ENCODE data around the gene GRIN2A.

GRIN2A gene

GRCh38 chr16:9805109-9805508 is 377.1 kb downstream of the GRIN2A start:
- no peak for DNase-seq

DNA sequence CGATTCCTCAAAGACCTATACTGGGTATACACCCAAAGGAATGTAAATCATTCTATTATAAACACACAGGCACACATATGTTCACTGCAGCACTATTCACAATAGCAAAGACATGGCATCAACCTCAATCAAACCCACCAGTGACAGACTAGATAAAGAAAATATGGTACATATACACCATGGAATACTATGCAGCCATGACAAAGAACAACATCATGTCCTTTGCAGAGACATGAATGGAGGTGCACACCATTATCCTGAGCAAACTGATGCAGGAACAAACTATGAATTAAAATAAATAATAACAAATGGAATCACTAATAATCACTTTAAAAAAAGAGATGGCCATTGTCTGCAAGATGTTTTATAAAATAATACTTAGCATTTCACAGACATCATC is 380.1 kb downstream of the GRIN2A start:
- no peak for DNase-seq

- DNase-seq = no peak
Measured at GRCh38 chr16:9801651-9802050, 380.6 kb downstream of the GRIN2A start.

- no peak for DNase-seq
Measured at GRCh38 chr16:9800186-9800738, 382.0 kb downstream of the GRIN2A start.

DNA sequence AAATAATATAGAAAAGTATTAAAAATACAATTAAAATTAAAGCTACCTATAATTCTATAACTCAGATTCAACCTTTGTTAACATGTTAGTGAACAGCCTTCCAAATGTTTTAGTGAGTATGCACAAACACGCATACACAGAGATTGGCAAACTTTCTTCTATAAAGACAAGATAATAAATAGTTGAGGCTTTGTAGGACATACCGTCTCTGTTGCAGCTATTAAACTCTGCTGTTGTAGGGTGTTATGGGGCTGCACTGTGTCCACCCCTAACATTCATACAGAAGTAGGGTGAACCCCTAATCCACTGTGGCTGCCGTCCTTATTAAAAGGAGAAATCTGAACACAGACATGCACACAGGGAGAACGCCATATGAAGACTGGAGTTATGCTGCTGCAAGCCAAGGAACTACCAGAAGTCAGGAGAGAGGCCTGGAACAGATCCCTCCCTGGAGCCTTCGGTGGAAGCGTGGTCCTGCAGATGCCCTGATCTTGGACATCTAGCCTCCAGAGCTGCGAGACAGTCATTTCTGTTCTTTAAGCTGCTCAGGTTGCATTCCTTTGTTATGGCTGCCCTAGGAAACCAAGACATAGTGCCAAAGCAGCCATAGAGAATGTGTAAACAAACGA is 383.2 kb downstream of the GRIN2A start:
- DNase-seq = no peak

DNA sequence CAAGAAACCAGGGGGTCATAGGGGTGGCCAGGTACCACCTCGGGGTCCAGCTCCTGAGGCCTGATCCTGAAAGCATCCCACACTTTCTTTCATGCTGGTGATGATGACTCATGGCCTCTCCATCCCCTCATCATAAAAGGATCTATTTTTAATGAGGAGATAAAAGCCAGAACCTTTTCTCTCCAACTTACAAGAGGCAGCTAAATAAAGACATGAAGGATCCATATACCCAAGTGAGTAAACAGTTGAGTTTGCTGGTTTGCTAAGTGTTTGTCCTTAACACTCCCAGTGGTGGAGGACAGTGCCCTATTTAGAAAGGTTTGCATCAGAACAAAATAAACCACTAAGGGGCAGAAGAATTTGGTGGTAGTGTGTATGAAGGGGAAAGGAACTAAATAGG is 383.8 kb downstream of the GRIN2A start:
- DNase-seq = no peak

DNA sequence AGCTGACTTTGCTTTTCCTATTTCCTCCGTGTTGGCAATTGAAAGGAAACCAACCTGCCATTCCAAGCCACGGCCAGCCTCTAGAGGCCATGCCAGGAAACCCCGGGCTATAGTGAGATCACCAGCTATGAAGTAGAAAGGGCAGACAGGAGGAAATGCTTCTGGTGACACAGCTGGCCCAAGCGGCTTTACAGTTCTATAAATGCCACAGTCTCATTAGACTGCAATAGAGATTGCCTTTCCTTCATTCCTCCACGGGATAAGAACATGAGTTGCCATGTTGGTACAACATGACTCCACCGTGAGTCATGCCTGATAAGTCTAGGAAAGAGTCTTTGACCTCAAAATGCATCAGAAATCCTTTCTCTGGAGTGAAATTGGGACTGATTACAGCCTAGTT is 384.9 kb downstream of the GRIN2A start:
- no peak for DNase-seq

DNA sequence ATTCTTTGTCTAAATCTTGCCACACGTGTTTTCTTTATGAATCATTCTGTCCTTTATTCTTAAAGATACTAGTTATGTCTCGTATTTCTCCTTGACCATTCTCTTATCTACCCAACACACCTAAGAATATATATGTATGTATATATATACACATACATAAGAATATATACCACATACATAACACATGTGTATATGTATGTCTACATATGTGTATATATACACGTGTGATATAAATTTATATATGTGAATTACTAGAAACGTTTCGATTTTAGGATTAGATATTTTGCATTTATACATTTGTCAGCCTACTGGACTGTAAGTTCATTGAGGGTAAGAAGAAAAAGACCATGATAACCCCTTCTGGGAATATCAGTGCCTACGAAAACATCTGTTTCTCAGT is 388.6 kb downstream of the GRIN2A start:
- no peak for DNase-seq

- DNase-seq = no peak
Measured at GRCh38 chr16:9791556-9791955, 390.7 kb downstream of the GRIN2A start.

DNA sequence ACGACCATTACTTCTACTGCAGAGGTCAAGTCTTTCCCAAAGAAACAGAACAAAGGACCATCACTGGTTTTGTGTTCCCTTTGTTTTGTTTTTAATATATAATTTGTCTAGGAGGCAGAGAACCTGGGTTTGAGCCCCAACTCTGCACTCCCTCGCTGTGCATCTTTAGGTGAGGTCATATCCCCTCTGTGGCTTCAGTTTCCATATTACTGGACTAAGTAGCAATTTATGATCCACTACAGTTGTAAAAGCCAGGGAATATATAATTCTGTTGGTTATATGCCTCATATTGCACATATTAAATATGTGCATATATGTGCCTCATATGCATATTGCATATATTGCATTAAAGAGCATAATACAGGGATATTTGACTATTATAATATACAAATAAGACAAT is 392.0 kb downstream of the GRIN2A start:
- DNase-seq = no peak

- no peak for DNase-seq
Measured at GRCh38 chr16:9787717-9788116, 394.5 kb downstream of the GRIN2A start.

DNA sequence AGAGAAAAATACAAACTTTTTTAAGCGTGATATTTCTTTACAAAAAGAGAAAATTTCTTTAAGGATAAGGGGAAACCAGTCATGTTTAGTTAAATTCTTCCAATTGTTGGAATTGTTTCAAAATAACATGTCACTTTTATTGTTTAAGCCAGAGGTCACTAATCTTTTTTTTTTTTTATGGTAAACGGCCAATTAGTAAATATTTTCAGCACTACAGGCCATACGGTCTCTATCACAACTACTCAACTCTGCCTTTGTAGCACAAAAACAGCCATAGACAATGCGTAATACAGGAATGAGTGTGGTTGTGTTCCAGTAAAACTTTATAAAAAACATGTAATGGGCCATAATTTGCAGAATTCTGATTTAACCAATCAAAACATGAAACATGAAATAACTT is 401.4 kb downstream of the GRIN2A start:
- DNase-seq = no peak

DNA sequence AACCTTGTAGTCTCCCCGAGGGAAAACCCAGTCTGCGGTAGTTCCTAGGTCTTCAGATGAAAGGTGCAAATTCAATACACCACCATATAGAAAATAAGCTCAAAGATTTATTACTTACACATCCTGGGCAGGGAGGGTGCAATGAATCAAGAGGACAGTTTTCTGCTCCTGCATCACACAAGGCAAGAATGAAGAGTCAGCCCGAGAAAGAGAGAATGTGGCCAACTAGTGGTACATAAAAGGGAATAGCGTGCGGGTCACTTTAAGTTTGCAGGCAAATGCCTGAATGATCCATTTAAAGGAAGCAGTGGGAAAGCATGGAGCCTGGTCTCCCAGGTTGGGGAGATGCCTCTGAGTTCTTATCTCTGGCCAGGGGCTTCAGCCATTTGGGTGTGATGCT is 403.4 kb downstream of the GRIN2A start:
- DNase-seq = no peak

DNA sequence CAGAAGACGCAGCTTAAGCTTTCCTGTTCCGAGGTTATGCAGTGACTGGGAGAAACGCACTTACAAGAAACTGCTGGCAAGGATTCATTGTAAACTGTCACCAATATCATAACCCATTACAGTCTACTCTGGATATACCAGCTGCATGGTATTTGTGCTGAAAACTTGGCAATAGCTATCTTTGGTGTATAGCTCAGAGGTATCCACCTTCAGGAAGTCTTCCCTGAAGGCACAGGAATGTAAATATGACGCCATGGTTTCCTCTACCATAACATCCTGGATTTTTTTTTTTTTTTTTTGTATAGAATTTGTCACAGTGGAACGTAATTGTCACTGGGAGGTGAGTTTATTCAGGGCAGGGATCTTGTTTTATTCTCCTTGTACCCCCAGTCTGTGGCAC is 406.2 kb downstream of the GRIN2A start:
- DNase-seq = no peak

GRCh38 chr16:9773289-9773688 is 408.9 kb downstream of the GRIN2A start:
- DNase-seq = no peak

DNA sequence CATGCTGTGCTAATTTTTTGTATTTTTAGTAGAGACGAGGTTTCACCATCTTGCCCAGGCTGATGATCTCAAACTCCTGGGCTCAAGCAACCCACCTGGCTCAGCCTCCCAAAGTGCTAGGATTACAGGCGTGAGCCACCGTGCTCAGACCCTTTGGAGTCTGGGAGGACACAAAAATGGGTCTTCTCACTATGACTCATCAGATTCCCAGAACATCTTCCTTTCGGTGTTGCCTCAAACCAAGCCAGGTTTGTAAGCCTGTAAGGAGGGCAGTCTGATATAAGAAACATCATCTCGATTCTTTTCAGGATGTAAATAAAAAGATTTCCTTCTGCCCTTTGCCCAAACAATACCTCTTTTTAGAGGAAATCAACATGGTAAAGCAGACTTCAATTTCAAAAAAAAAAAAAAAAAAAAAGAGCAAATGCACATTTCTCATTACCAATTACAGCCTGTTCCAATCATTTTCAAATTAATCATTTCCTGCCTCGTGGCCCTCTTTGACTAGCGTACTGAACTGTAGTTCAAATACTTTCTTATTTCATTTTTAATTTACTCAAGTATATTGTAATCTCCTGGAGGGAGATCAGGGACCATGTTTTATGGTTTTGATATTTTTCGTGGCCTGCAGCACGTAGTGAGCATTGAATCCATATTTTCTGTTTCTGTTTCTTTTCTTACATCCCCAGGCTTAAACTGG is 409.6 kb downstream of the GRIN2A start:
- no peak for DNase-seq

GRCh38 chr16:9766891-9767290 is 415.3 kb downstream of the GRIN2A start:
- no peak for DNase-seq

- no peak for DNase-seq
Measured at GRCh38 chr16:9763505-9763904, 418.7 kb downstream of the GRIN2A start.

DNA sequence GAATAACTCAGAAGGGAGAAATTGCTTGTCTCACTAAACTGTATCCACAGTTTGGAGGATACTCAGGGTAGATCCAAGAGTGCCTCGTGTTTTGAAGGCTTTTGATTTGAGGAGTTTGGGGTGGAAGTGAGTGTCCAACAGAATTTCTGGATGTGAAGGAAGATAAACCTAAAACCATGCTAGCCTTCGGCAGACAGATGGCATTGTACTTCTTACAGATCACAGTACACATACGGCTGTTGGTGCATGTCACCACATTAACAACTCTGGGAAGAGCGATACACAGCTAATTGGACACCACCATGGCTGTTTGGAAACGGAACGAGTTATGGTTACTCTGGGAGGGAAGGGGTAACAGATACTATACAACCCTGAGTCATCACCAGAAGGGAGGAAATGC is 420.4 kb downstream of the GRIN2A start:
- no peak for DNase-seq

DNA sequence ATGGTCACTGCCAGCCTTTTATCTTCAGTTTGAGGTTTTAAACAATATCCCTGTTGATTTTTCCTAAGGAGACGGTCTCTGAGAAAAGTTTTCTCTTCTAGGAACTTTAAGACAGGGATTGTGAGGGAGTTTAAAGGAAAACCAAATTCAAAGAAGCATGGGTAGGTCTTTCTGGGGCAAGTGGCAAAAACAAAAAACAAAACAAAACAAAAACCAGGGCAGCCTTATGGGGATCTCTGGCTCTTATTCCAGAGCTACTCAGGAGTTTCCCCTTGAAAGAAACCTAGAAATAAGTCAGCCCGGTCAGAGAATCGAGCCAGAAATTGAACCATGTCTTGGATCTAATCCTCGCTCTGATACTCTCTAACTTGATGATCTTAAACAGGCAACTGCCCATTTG is 424.5 kb downstream of the GRIN2A start:
- no peak for DNase-seq

- DNase-seq = no peak
Measured at GRCh38 chr16:9756434-9756833, 425.8 kb downstream of the GRIN2A start.

- no peak for DNase-seq
Measured at GRCh38 chr16:9755081-9755480, 427.1 kb downstream of the GRIN2A start.

DNA sequence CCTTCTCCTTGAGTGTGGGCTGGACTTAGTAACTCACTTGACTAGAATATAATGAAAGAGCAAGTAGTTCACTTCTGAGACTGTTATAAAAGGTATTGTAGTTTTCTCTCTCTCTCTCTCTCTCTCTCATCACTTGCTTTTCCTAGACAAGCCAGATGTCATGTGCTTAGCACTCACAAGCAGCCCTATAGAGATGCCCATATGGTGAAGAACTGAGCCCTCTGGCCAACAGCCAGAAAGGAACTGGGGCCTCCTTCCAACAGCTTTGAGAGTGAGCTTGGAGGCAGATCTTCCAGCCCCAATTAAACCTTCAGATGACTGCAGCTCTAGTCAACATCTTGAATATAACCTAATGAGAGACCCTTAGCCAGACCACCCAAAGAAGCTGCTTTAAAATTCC is 440.5 kb downstream of the GRIN2A start:
- DNase-seq = no peak

DNA sequence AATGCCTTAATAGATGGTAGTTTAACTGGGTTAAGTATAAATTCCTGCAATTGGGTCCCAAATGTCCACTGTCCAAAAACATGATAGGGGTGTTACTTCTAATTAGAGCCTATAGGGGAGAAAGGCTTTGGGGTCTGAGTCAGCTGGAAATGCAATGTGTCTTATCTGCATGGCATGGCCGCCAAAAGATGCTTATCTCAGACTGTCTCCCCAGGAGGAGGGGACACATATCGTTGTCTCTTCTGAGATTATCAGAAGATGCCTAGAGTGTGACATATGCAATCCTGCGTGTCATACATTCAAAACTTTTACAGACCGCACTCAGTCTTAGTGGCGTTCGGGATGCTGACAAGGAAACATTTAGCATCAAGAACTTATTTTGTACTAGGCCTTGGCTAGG is 442.9 kb downstream of the GRIN2A start:
- DNase-seq = no peak

DNA sequence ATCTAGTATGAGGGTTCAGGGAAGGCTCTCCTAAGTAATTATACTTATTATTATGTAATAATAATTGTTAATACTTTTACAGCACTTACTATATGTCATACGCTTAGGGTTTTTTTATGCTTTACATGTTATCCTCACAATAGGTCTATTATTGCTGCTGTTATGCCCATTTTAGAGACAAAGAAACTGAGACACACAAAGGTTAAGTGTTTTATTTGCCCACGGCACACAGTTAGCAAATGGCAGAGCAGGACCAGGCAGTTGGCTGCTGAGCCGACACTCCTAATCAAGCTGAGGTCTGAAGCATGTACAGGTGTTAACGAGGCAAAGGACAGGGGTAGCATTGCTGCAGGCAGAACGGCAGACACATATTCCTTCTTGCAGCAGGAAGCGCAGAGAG is 443.5 kb downstream of the GRIN2A start:
- no peak for DNase-seq

Measured in MV-4-11 (cell line).